Measurements from ENCODE around the gene EDN2.

Gene EDN2

GRCh38 chr1:41483001-41483850 is 1.3 kb downstream of the EDN2 start:
- DNase-seq (ENCODE audit: low read depth) = no peak

- no peak for DNase-seq (ENCODE audit: low read depth)
Measured at GRCh38 chr1:41482001-41482765, 2.3 kb downstream of the EDN2 start.

- DNase-seq (ENCODE audit: low read depth) = no peak
Measured at GRCh38 chr1:41481109-41481775, 3.2 kb downstream of the EDN2 start.

- no peak for DNase-seq (ENCODE audit: low read depth)
Measured at GRCh38 chr1:41480204-41481108, 4.0 kb downstream of the EDN2 start.

GRCh38 chr1:41479808-41480160 is 4.7 kb downstream of the EDN2 start:
- DNase-seq (ENCODE audit: low read depth) = no peak

GRCh38 chr1:41479000-41479807 is 5.3 kb downstream of the EDN2 start:
- DNase-seq (ENCODE audit: low read depth) = no peak

GRCh38 chr1:41478118-41478748 is 6.2 kb downstream of the EDN2 start:
- no peak for DNase-seq (ENCODE audit: low read depth)

- DNase-seq (ENCODE audit: low read depth) = no peak
Measured at GRCh38 chr1:41476807-41477361, 7.6 kb downstream of the EDN2 start.

GRCh38 chr1:41475859-41476567 is 8.5 kb downstream of the EDN2 start:
- no peak for DNase-seq (ENCODE audit: low read depth)

- DNase-seq (ENCODE audit: low read depth) = no peak
Measured at GRCh38 chr1:41475346-41475745, 9.1 kb downstream of the EDN2 start.

GRCh38 chr1:41474490-41475271 is 9.8 kb downstream of the EDN2 start:
- no peak for DNase-seq (ENCODE audit: low read depth)

- no peak for DNase-seq (ENCODE audit: low read depth)
Measured at GRCh38 chr1:41473738-41474362, 10.6 kb downstream of the EDN2 start.

GRCh38 chr1:41471658-41472057 is 12.8 kb downstream of the EDN2 start:
- no peak for DNase-seq (ENCODE audit: low read depth)

GRCh38 chr1:41469706-41470105 is 14.8 kb downstream of the EDN2 start:
- DNase-seq (ENCODE audit: low read depth) = no peak

- no peak for DNase-seq (ENCODE audit: low read depth)
Measured at GRCh38 chr1:41468122-41468762, 16.2 kb downstream of the EDN2 start.

- no peak for DNase-seq (ENCODE audit: low read depth)
Measured at GRCh38 chr1:41467673-41468072, 16.8 kb downstream of the EDN2 start.

GRCh38 chr1:41466146-41466545 is 18.3 kb downstream of the EDN2 start:
- DNase-seq (ENCODE audit: low read depth) = no peak

- no peak for DNase-seq (ENCODE audit: low read depth)
Measured at GRCh38 chr1:41465741-41466140, 18.7 kb downstream of the EDN2 start.
